CD4-positive, alpha-beta T cell (primary cell): ENCODE data around the gene TERF2IP. TPM values are rescaled to one million over a fixed set of nuclear protein-coding genes. Genes with fewer than 3 reads are reported as not detected.

Experiments
- ATAC-seq: fragments of 200-7000 bp; cut with Tn5 transposase; one replicate; pipeline ENCODE4 v1.10.0; 2022; ENCODE audit warnings: mild to moderate bottlenecking; ENCODE audit not compliant: poor library complexity
- CTCF ChIA-PET: fragments of 350-600 bp; sonication (Branson Sonifier 250); formaldehyde crosslinking; loops from one replicate; lab custom pipeline; 2021; ENCODE audit warnings: antibody characterized with exemption, inconsistent platforms; lab: Charles Lee
- POLR2A ChIA-PET: fragments of 350-600 bp; sonication (Branson Sonifier 250); formaldehyde crosslinking; loops from one replicate; lab custom pipeline; 2021; ENCODE audit warnings: antibody characterized with exemption, inconsistent platforms; lab: Charles Lee
- DNase-seq, 14 experiments: peaks; one replicate each; pipeline ENCODE4 v3.0.0-alpha.2; 2013 to 2020; ENCODE audit warnings: mixed read lengths in 2 of 14
- H3K27ac ChIP-seq, 2 donors: one replicate each; pipeline versions ENCODE4 v1.5.1 to v1.7.0; 2013; ENCODE audit warnings: low read length in 2 of 2, low read depth in 1 of 2, mild to moderate bottlenecking in 1 of 2
- H3K27me3 ChIP-seq, 2 experiments: 1 replicate in 1 of 2; 2 replicates in 1 of 2; pipeline versions ENCODE4 v1.6.1 to v1.7.0; 2013; ENCODE audit warnings: low read length in 2 of 2, control low read depth in 1 of 2, mild to moderate bottlenecking in 1 of 2, moderate library complexity in 1 of 2; ENCODE audit not compliant: insufficient read depth in 2 of 2, control insufficient read depth in 1 of 2
- H3K36me3 ChIP-seq: one replicate; pipeline ENCODE4 v1.6.1; 2013; ENCODE audit warnings: low read length, control low read depth; ENCODE audit not compliant: insufficient read depth
- H3K4me1 ChIP-seq: one replicate; pipeline ENCODE4 v1.6.1; 2013; ENCODE audit warnings: low read length, control low read depth; ENCODE audit not compliant: insufficient read depth
- H3K4me3 ChIP-seq: one replicate; pipeline ENCODE4 v1.5.1; 2013; ENCODE audit warnings: mild to moderate bottlenecking, low read length, moderate library complexity
- H3K9me3 ChIP-seq, 2 experiments: 1 replicate in 1 of 2; 2 replicates in 1 of 2; pipeline versions ENCODE4 v1.6.1 to v1.7.0; 2013; ENCODE audit warnings: low read length in 2 of 2, mild to moderate bottlenecking in 2 of 2, control low read depth in 1 of 2, moderate library complexity in 1 of 2; ENCODE audit not compliant: control insufficient read depth in 1 of 2, insufficient read depth in 1 of 2
- H3K27ac Mint-ChIP-seq: one replicate; pipeline ENCODE4 v1.8.0; 2020; ENCODE audit warnings: mixed read lengths
- H3K27me3 Mint-ChIP-seq: one replicate; pipeline ENCODE4 v1.8.0; 2021; ENCODE audit warnings: mixed read lengths
- H3K36me3 Mint-ChIP-seq: one replicate; pipeline ENCODE4 v1.8.0; 2021; ENCODE audit warnings: low read depth, mixed read lengths
- H3K4me1 Mint-ChIP-seq: one replicate; pipeline ENCODE4 v1.8.0; 2021; ENCODE audit warnings: low read depth, mixed read lengths
- H3K4me3 Mint-ChIP-seq: one replicate; pipeline ENCODE4 v1.8.0; 2020; ENCODE audit warnings: mild to moderate bottlenecking, mixed read lengths
- H3K9me3 Mint-ChIP-seq: one replicate; pipeline ENCODE4 v1.8.0; 2020; ENCODE audit warnings: mixed read lengths
- CTCF ChIP-seq: fragments of 200-600 bp; IDR thresholded peaks from one replicate; pipeline ENCODE4 v1.8.0; 2022; ENCODE audit warnings: antibody characterized with exemption, mild to moderate bottlenecking
- intact Hi-C, 2 experiments: fragments of 100-400 bp; cut with DNase I in 1 of 2; cut with micrococcal nuclease in 1 of 2; formaldehyde crosslinking; loops; one replicate each; pipeline versions ENCODE4 v1.15.1 to v1.9.0; 2023 to 2025; cut with DNase I, micrococcal nuclease
- total RNA-seq, 174 experiments: library from RNA in 2 of 174; stranded (reverse) in 2 of 174; gene quantifications; one replicate each; pipeline ENCODE4 v1.2.3 and lab custom pipeline; 2021 to 2026

The TERF2IP gene
- total RNA-seq, 2 experiments from 2014 or later, result 122 to 124 TPM

GRCh38 chr16:75630052-75630451 is 17.5 kb upstream of the TERF2IP start:
- peaks cover 32% of the 10 kb centered on the region for H3K4me1 ChIP-seq
- ATAC-seq (no peak), DNase-seq (no peak)
- Mint-ChIP-seq H3K4me1 (peaks cover 41% of the 10 kb centered on the region), H3K27ac (peak overlapping the region; percentile 79), H3K9me3 (no peaks in the 10 kb centered on the region), H3K36me3 (peaks cover 95% of the 10 kb centered on the region), H3K27me3 (no peaks in the 10 kb centered on the region), H3K4me3 (no peak overlapping the region)
- intact Hi-C loops, result no loop called here
- H3K4me3 ChIP-seq, result no peak overlapping the region
- TF ChIP-seq CTCF, result no peak
- ChIA-PET POLR2A (interaction anchor here (1.1 to 4.7 kb wide), 3 partner anchors 8 to 18 kb away, joined by 4 to 26 read pairs (median 18); partner anchors contain the start of genes ADAT1, KARS1 and TERF2IP), CTCF (no interaction called here)
- no peaks in the 10 kb centered on the region for H3K9me3 ChIP-seq
- peaks cover 92% of the 10 kb centered on the region for H3K36me3 ChIP-seq
- H3K27ac ChIP-seq, result no peak overlapping the region
- no peaks in the 10 kb centered on the region for H3K27me3 ChIP-seq

GRCh38 chr16:75632857-75633256 is 14.7 kb upstream of the TERF2IP start:
- H3K27ac ChIP-seq, result no peak overlapping the region
- no peak overlapping the region for H3K4me3 ChIP-seq
- no peak for TF ChIP-seq CTCF
- Mint-ChIP-seq H3K4me1 (peaks cover 17% of the 10 kb centered on the region), H3K9me3 (no peaks in the 10 kb centered on the region), H3K27ac (no peak overlapping the region), H3K27me3 (no peaks in the 10 kb centered on the region), H3K36me3 (peaks cover 98% of the 10 kb centered on the region), H3K4me3 (peak overlapping the region; percentile 7)
- CTCF ChIA-PET, result interaction anchor here (0.9 kb wide), 1 partner anchor 16 kb away, joined by 5 read pairs; no protein-coding TSS in a partner anchor
- ATAC-seq (no peak), DNase-seq (no peak)
- intact Hi-C loops, result no loop called here
- peaks cover 94% of the 10 kb centered on the region for H3K36me3 ChIP-seq
- POLR2A ChIA-PET, result interaction anchor here (3.6 to 4.7 kb wide), 2 partner anchors 10 to 15 kb away, joined by 18 to 26 read pairs; partner anchors contain the start of genes ADAT1, KARS1 and TERF2IP
- peaks cover 16% of the 10 kb centered on the region for H3K4me1 ChIP-seq
- no peaks in the 10 kb centered on the region for H3K27me3 ChIP-seq
- H3K9me3 ChIP-seq, result no peaks in the 10 kb centered on the region

DNA sequence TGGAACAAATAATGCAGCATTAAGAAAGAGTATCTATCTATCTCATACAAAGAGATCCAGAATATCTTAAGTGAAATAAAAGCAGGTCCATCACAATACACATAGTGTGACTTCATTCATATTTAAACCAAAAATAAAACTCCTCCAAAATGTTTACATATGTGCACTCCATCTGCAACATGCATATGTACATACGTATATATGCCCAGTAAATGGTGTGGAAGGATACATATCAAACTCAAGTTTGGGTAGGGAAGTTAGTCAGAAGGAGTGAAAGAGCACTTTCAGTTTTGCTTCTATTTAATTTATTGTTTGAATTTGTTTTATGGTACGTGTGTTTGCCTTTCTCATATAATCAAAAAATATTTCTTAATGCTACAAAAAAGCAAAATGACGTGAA is 12.5 kb upstream of the TERF2IP start:
- Mint-ChIP-seq H3K4me3 (no peak overlapping the region), H3K4me1 (no peaks in the 10 kb centered on the region), H3K36me3 (peaks cover 98% of the 10 kb centered on the region), H3K27ac (no peak overlapping the region), H3K9me3 (no peaks in the 10 kb centered on the region), H3K27me3 (no peaks in the 10 kb centered on the region)
- Histone ChIP-seq H3K36me3 (peaks cover 90% of the 10 kb centered on the region), H3K27me3 (no peaks in the 10 kb centered on the region), H3K9me3 (no peaks in the 10 kb centered on the region), H3K4me1 (no peaks in the 10 kb centered on the region), H3K4me3 (no peak overlapping the region), H3K27ac (no peak overlapping the region)
- ChIA-PET CTCF (no interaction called here), POLR2A (no interaction called here)
- intact Hi-C loops, result no loop called here
- TF ChIP-seq CTCF, result no peak
- no peak for DNase-seq
- no peak for ATAC-seq
